Heart right ventricle (tissue), 16 donors: Measurements from ENCODE around the gene MIF. TPM values are rescaled to one million over a fixed set of nuclear protein-coding genes. Genes with fewer than 3 reads are reported as not detected.
A peak's percentile ranks its signal among the peaks of the same experiment; 100 is the strongest.
"Not testable (repeated sequence)": the region's sequence is repeated elsewhere in the genome, so short reads cannot be mapped to it uniquely, and the experiment has no call there.

Experiments used
- ATAC-seq, 8 donors: fragments of 200-7000 bp; cut with Tn5 transposase; one replicate each; pipeline ENCODE4 v1.9.1; 2020; ENCODE audit warnings: mild to moderate bottlenecking in 8 of 8, moderate library complexity in 8 of 8, moderate number of reproducible peaks in 1 of 8
- DNase-seq, 2 donors: peaks; one replicate each; pipeline ENCODE4 v3.0.0-alpha.2; 2020
- H3K27ac ChIP-seq, 10 donors: fragments of 200-600 bp; sonication (generic) in 2 of 10; one replicate each; pipeline versions ENCODE4 v1.5.0 to v1.8.0; 2020 to 2022; ENCODE audit warnings: mild to moderate bottlenecking in 3 of 10
- H3K27me3 ChIP-seq, 7 donors: fragments of 200-600 bp; one replicate each; pipeline ENCODE4 v1.8.0; 2021 to 2022; ENCODE audit warnings: mild to moderate bottlenecking in 2 of 7
- H3K36me3 ChIP-seq, 9 donors: fragments of 200-600 bp; sonication (generic) in 1 of 9; one replicate each; pipeline versions ENCODE4 v1.5.0 to v1.8.0; 2020 to 2022; ENCODE audit warnings: mild to moderate bottlenecking in 2 of 9
- H3K4me1 ChIP-seq, 9 donors: fragments of 200-600 bp; sonication (generic) in 1 of 9; one replicate each; pipeline versions ENCODE4 v1.5.0 to v1.8.0; 2020 to 2022; ENCODE audit warnings: mild to moderate bottlenecking in 4 of 9
- H3K4me3 ChIP-seq, 10 donors: fragments of 200-600 bp; sonication (generic) in 2 of 10; one replicate each; pipeline versions ENCODE4 v1.5.0 to v1.8.0; 2020 to 2022; ENCODE audit warnings: mild to moderate bottlenecking in 7 of 10, moderate library complexity in 2 of 10
- H3K9me3 ChIP-seq, 11 donors: fragments of 200-600 bp in 10 of 11; sonication (generic) in 2 of 11; one replicate each; pipeline versions ENCODE4 v1.5.0 to v1.8.0; 2013 to 2022; ENCODE audit warnings: mild to moderate bottlenecking in 2 of 11, control low read depth in 1 of 11, moderate library complexity in 1 of 11
- CTCF ChIP-seq, 9 donors: fragments of 200-600 bp; sonication (generic) in 2 of 9; IDR thresholded peaks; one replicate each; pipeline versions ENCODE4 v1.5.0 to v1.8.0; 2021 to 2022; ENCODE audit warnings: antibody characterized with exemption in 9 of 9, mild to moderate bottlenecking in 5 of 9, moderate library complexity in 1 of 9
- WGBS, 2 donors: extraction: QIAGEN DNeasy Blood & Tissue Kit; methylation state at CpG; one replicate each; pipeline ENCODE4 v1.1.7; 2013; ENCODE audit warnings: inconsistent platforms in 1 of 2; 5-methylcytosine and 5-hydroxymethylcytosine counted together
- intact Hi-C, 10 donors: fragments of 100-400 bp; cut with DNase I; formaldehyde crosslinking; loops; one replicate each; pipeline versions ENCODE4 v1.11.1 to v1.14.2; 2022
- polyA plus RNA-seq, 2 donors: library from polyadenylated mRNA; stranded (reverse); fragments of 200-250 nt; gene quantifications; one replicate each; pipeline ENCODE4 v1.2.3, GENCODE V29; 2013
- total RNA-seq, 10 donors: library from RNA; stranded (reverse); fragmentation: NEBNext Ultra II Directional in 3 of 10; extraction: Animal tissue kit (Norgen Biotek cat#: 25700) in 3 of 10; gene quantifications; one replicate each; pipeline versions ENCODE4 v1.2.1 to v1.2.4, GENCODE V29; 2021 to 2023
- donor health status: Arrhythmogenic right ventricular cardiomyopathy.
- donor health status: ischemic (EF 13 %, LVEDD 7.1; RV severe dilation, severe dysfunction).
- donor health status: healthy with polysubstance abuse.
- donor health status: DM: no; HTN: yes; CAD: no.
- donor health status: DM: no; HTN: no; CAD: no.
- donor health status: ischemic (EF 25% LVEDD 6.9; RV normal size, moderate dysfunction).
- donor health status: ischemic (EF 25% LVEDD 5.7; RV mildly dilated, moderate dysfunction).
- donor health status: healthy.
- donor health status: DM: yes; HTN: yes; CAD: no.
- donor health status: Ischemic cardiomyopathy.
- donor health status: ischemic (EF 35%, LVEDD 5.7; RV mildly dilated, moderate dysfunction).
- donor health status: nonischemic (EF 11% LVEDD 7.7; RV severe dilation, severe dysfunction).
- donor health status: DM: yes; HTN: yes; CAD: no.
- donor health status: PGD.
- donor health status: ischemic (EF 29% LVEDD 5.4; RV normal size, mild dysfunction).
- donor health status: nonischemic (EF 23%, LVEDD 6.1; RV moderate dilation, normal function).

Gene MIF
- total and polyA plus RNA-seq, 12 donors = 135 to 634 (median 228) TPM

GRCh38 chr22:23903328-23903971 lies 9.3 kb downstream of the MIF start:
- TF ChIP-seq CTCF (IDR thresholded peaks at IDR 0.05) = no peak
- H3K4me3 ChIP-seq = no peak overlapping the region
- intact Hi-C loops = no loop called here
- 93% methylated on average over 8 of the region's 8 CpGs for WGBS, 2 donors
- H3K36me3 ChIP-seq = no peaks in the 10 kb centered on the region
- no peak overlapping the region for H3K27ac ChIP-seq
- no peaks in the 10 kb centered on the region for H3K27me3 ChIP-seq
- H3K4me1 ChIP-seq = peaks cover 0 to 19% (median 8%) of the 10 kb centered on the region in 9 donors
- no peaks in the 10 kb centered on the region for H3K9me3 ChIP-seq
- ATAC-seq (no peak), DNase-seq (no peak)

DNA sequence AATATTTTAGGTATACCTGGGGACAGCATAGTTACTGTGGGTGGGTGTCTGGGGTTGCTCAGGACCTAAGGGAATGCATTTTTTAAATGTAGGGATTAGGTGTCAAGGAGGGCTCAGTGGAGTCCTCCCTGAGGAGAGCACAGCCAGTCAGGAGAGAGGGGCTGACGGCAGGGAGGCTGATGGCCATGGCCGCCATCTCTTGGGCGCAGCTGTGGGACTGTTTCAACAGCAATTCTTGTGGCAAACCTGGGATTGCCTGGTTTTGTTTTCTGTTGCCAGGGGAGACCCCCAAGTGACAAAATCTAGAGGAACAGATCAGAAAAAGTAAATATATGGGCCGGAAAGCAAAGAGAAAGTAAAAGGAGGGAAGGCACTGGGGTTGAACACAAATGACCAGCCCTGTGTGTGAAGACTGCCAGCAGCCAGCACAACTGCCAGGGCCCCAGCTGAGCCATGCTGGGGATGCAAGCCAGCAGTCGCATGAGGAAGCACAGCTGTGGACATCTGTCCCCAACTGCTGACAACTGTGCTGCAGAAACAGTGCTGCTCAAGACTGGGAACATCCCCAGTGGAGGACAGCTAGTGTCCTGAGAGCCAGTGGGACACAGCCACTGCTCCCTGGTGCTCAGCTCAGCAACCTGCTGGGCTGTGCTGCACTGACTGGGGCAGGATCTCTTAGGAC lies 10.5 kb downstream of the MIF start:
- Histone ChIP-seq H3K9me3 (no peaks in the 10 kb centered on the region), H3K27ac (no peak overlapping the region), H3K27me3 (no peaks in the 10 kb centered on the region), H3K4me3 (peak overlapping the region in 1 of 10 donors; percentile 7), H3K36me3 (no peaks in the 10 kb centered on the region), H3K4me1 (peaks cover 0 to 21% (median 9%) of the 10 kb centered on the region in 9 donors)
- peak; percentile 21 to 60 for DNase-seq
- intact Hi-C loops = no loop called here
- WGBS, 2 donors = 69 to 71% methylated on average over 5 of the region's 5 CpGs
- TF ChIP-seq CTCF (IDR thresholded peaks at IDR 0.05) = no peak
- peak in 6 of 8 donors; percentile 30 to 83 (median 66) for ATAC-seq

- H3K27ac ChIP-seq = no peak overlapping the region
These were observed 12.5 kb downstream of the MIF start for GRCh38 chr22:23906641-23907040.

GRCh38 chr22:23907423-23907822 lies 13.2 kb downstream of the MIF start:
- H3K27me3 ChIP-seq, H3K4me3 ChIP-seq, DNase-seq, ATAC-seq, H3K27ac ChIP-seq, H3K9me3 ChIP-seq, H3K36me3 ChIP-seq, intact Hi-C loops: not testable (repeated sequence)
- peaks cover 0 to 24% (median 10%) of the 10 kb centered on the region in 9 donors for H3K4me1 ChIP-seq
- WGBS, 2 donors = 42 to 68% methylated on average over 10 of the region's 10 CpGs

More at GRCh38 chr22:23906641-23907040, 12.5 kb downstream of the MIF start:
- Histone ChIP-seq H3K4me1 (peaks cover 0 to 24% (median 10%) of the 10 kb centered on the region in 9 donors), H3K36me3 (no peaks in the 10 kb centered on the region), H3K27me3 (no peaks in the 10 kb centered on the region), H3K4me3 (no peak overlapping the region), H3K9me3 (no peaks in the 10 kb centered on the region)
- intact Hi-C loops = no loop called here
- 90% methylated on average over 4 of the region's 4 CpGs for WGBS, 2 donors
- no peak for DNase-seq
- no peak for TF ChIP-seq CTCF (IDR thresholded peaks at IDR 0.05)
- ATAC-seq = no peak
